Caco-2 (cell line): ENCODE data around the gene UBL3. TPM values are rescaled to one million over a fixed set of nuclear protein-coding genes. Genes with fewer than 3 reads are reported as not detected.
A peak's percentile ranks its signal among the peaks of the same experiment; 100 is the strongest.

ENCODE experiments used
- BruUV-seq: library from RNA; stranded (reverse); fragments of 400-500 nt; replicated peaks from 2 replicates; lab custom pipeline; 2021; lab: Mats Ljungman, UMichigan
- CTCF ChIA-PET: fragments of 300-600 bp; sonication (Branson Sonifier 250); formaldehyde crosslinking; loops from one replicate; lab custom pipeline; 2022; ENCODE audit warnings: antibody characterized with exemption; lab: Charles Lee
- POLR2A ChIA-PET: fragments of 300-600 bp; sonication (Branson Sonifier 250); formaldehyde crosslinking; loops from one replicate; lab custom pipeline; 2022; ENCODE audit warnings: antibody characterized with exemption; lab: Charles Lee
- DNase-seq, 2 experiments: peaks; one replicate each; pipeline versions ENCODE4 v3.0.0 to v3.0.0-alpha.2; 2020 to 2022
- H3K27me3 ChIP-seq: replicated peaks from 2 replicates; pipeline ENCODE4 v1.6.0; 2011; ENCODE audit warnings: low read length; ENCODE audit not compliant: control insufficient read depth, insufficient read depth
- H3K36me3 ChIP-seq: 2 replicates; pipeline ENCODE4 v1.5.1; 2011; ENCODE audit warnings: low read length; ENCODE audit not compliant: control insufficient read depth, insufficient read depth
- H3K4me1 ChIP-seq: fragments of 250-450 bp; sonication (Bioruptor Pico); 2 replicates; pipeline ENCODE4 v1.5.1; 2020; ENCODE audit warnings: mild to moderate bottlenecking
- H3K4me3 ChIP-seq: 2 replicates; pipeline ENCODE4 v1.5.1; 2011; ENCODE audit warnings: low read depth, mild to moderate bottlenecking, control low read depth, low read length
- H3K9me3 ChIP-seq: fragments of 250-450 bp; sonication (Bioruptor Pico); 2 replicates; pipeline ENCODE4 v1.5.1; 2020; ENCODE audit warnings: mild to moderate bottlenecking, moderate library complexity
- H3K27ac Mint-ChIP-seq: one replicate; pipeline ENCODE4 v1.8.0; 2022; ENCODE audit warnings: mixed read lengths; ENCODE audit not compliant: unreplicated experiment
- H3K27me3 Mint-ChIP-seq: one replicate; pipeline ENCODE4 v1.8.0; 2022; ENCODE audit warnings: mixed read lengths; ENCODE audit not compliant: insufficient read depth, unreplicated experiment
- H3K36me3 Mint-ChIP-seq: one replicate; pipeline ENCODE4 v1.8.0; 2022; ENCODE audit warnings: mild to moderate bottlenecking, mixed read lengths; ENCODE audit not compliant: insufficient read depth, unreplicated experiment
- H3K4me1 Mint-ChIP-seq: one replicate; pipeline ENCODE4 v1.8.0; 2022; ENCODE audit warnings: low read depth, mixed read lengths; ENCODE audit not compliant: unreplicated experiment
- H3K4me3 Mint-ChIP-seq: one replicate; pipeline ENCODE4 v1.8.0; 2022; ENCODE audit warnings: mild to moderate bottlenecking, moderate library complexity, mixed read lengths; ENCODE audit not compliant: unreplicated experiment
- H3K9me3 Mint-ChIP-seq: one replicate; pipeline ENCODE4 v1.8.0; 2022; ENCODE audit warnings: mixed read lengths; ENCODE audit not compliant: unreplicated experiment
- CTCF ChIP-seq, 2 experiments: fragments of 200-600 bp in 1 of 2; IDR thresholded peaks; 1 replicate in 1 of 2; 2 replicates in 1 of 2; pipeline versions ENCODE4 v1.5.1 to v1.8.0; 2011 to 2022; ENCODE audit warnings: antibody characterized with exemption in 1 of 2, control low read depth in 1 of 2, inconsistent platforms in 1 of 2, low read depth in 1 of 2, low read length in 1 of 2, mild to moderate bottlenecking in 1 of 2, moderate library complexity in 1 of 2; ENCODE audit not compliant: insufficient read depth in 1 of 2, severe bottlenecking in 1 of 2, unreplicated experiment in 1 of 2
- intact Hi-C: fragments of 100-400 bp; cut with micrococcal nuclease; formaldehyde crosslinking; loops from one replicate; pipeline ENCODE4 v1.10.0; 2022; ENCODE audit not compliant: unreplicated experiment
- total RNA-seq: library from RNA; stranded (reverse); gene quantifications from 2 replicates; pipeline ENCODE4 v1.2.3, GENCODE V29; 2022

UBL3 gene
- total RNA-seq, 1 experiment from 2014 or later: 37.5 TPM

- CTCF ChIA-PET: no interaction called here
- peaks cover 51% of the 10 kb centered on the region for H3K4me1 ChIP-seq
- H3K9me3 ChIP-seq: no peaks in the 10 kb centered on the region
- peak overlapping the region; percentile 60 for H3K27ac Mint-ChIP-seq
- POLR2A ChIA-PET: interaction anchor here (0.5 kb wide), 1 partner anchor 40 kb away, joined by 3 read pairs; the partner anchor contains the start of gene UBL3
- H3K4me3 Mint-ChIP-seq: no peak overlapping the region
- DNase-seq: no peak
- H3K27me3 ChIP-seq: no peaks in the 10 kb centered on the region
- intact Hi-C loops: no loop called here
- no peak overlapping the region for H3K4me3 ChIP-seq
- no peaks in the 10 kb centered on the region for H3K36me3 Mint-ChIP-seq
- no TSS peak for BruUV-seq
- H3K27me3 Mint-ChIP-seq: no peaks in the 10 kb centered on the region
- H3K36me3 ChIP-seq: no peaks in the 10 kb centered on the region
- H3K9me3 Mint-ChIP-seq: no peaks in the 10 kb centered on the region
- H3K4me1 Mint-ChIP-seq: peaks cover 36% of the 10 kb centered on the region
- no peak for TF ChIP-seq CTCF (IDR thresholded peaks at IDR 0.05; ENCODE audit: insufficient read depth in 1 of 2, low read depth in 1 of 2, low read length in 1 of 2, severe bottlenecking in 1 of 2, unreplicated experiment in 1 of 2)
Observed at GRCh38 chr13:29810898-29811297, 39.5 kb downstream of the UBL3 start.

- Histone ChIP-seq H3K4me3 (no peak overlapping the region), H3K4me1 (peaks cover 51% of the 10 kb centered on the region), H3K9me3 (no peaks in the 10 kb centered on the region), H3K36me3 (no peaks in the 10 kb centered on the region), H3K27me3 (no peaks in the 10 kb centered on the region)
- no peak for TF ChIP-seq CTCF (IDR thresholded peaks at IDR 0.05; ENCODE audit: insufficient read depth in 1 of 2, low read depth in 1 of 2, low read length in 1 of 2, severe bottlenecking in 1 of 2, unreplicated experiment in 1 of 2)
- no peaks in the 10 kb centered on the region for H3K9me3 Mint-ChIP-seq
- ChIA-PET POLR2A (interaction anchor here (0.5 kb wide), 1 partner anchor 40 kb away, joined by 3 read pairs; the partner anchor contains the start of gene UBL3), CTCF (no interaction called here)
- H3K27me3 Mint-ChIP-seq: no peaks in the 10 kb centered on the region
- peak overlapping the region; percentile 6 for H3K4me3 Mint-ChIP-seq
- intact Hi-C loops: no loop called here
- peak overlapping the region; percentile 12 for H3K27ac Mint-ChIP-seq
- H3K4me1 Mint-ChIP-seq: peaks cover 36% of the 10 kb centered on the region
- DNase-seq: no peak
- H3K36me3 Mint-ChIP-seq: no peaks in the 10 kb centered on the region
- no TSS peak for BruUV-seq
Observed at GRCh38 chr13:29810145-29810742, 40.2 kb downstream of the UBL3 start.

- H3K27ac Mint-ChIP-seq: no peak overlapping the region
- no peaks in the 10 kb centered on the region for H3K36me3 Mint-ChIP-seq
- Histone ChIP-seq H3K4me1 (peaks cover 51% of the 10 kb centered on the region), H3K9me3 (no peaks in the 10 kb centered on the region), H3K36me3 (no peaks in the 10 kb centered on the region), H3K27me3 (no peaks in the 10 kb centered on the region), H3K4me3 (no peak overlapping the region)
- ChIA-PET POLR2A (interaction anchor here (0.5 kb wide), 1 partner anchor 42 kb away, joined by 3 read pairs; the partner anchor contains the start of gene UBL3), CTCF (no interaction called here)
- H3K9me3 Mint-ChIP-seq: no peaks in the 10 kb centered on the region
- no peak for TF ChIP-seq CTCF (IDR thresholded peaks at IDR 0.05; ENCODE audit: insufficient read depth in 1 of 2, low read depth in 1 of 2, low read length in 1 of 2, severe bottlenecking in 1 of 2, unreplicated experiment in 1 of 2)
- intact Hi-C loops: no loop called here
- no TSS peak for BruUV-seq
- H3K4me3 Mint-ChIP-seq: no peak overlapping the region
- H3K27me3 Mint-ChIP-seq: no peaks in the 10 kb centered on the region
- DNase-seq: no peak
- peaks cover 36% of the 10 kb centered on the region for H3K4me1 Mint-ChIP-seq
Observed at GRCh38 chr13:29808264-29808663, 42.2 kb downstream of the UBL3 start.
